ENCODE data around the gene ATP2B2.

Gene ATP2B2

GRCh38 chr3:10469441-10470119 is 35.8 kb downstream of the ATP2B2 start:
- no peak for DNase-seq (ENCODE audit: low read depth)

- DNase-seq (ENCODE audit: low read depth) = no peak
Measured at GRCh38 chr3:10468613-10469354, 36.6 kb downstream of the ATP2B2 start.

- DNase-seq (ENCODE audit: low read depth) = no peak
Measured at GRCh38 chr3:10467904-10468612, 37.3 kb downstream of the ATP2B2 start.

- DNase-seq (ENCODE audit: low read depth) = no peak
Measured at GRCh38 chr3:10467204-10467603, 38.2 kb downstream of the ATP2B2 start.

- no peak for DNase-seq (ENCODE audit: low read depth)
Measured at GRCh38 chr3:10466186-10466585, 39.2 kb downstream of the ATP2B2 start.

GRCh38 chr3:10465161-10465560 is 40.2 kb downstream of the ATP2B2 start:
- no peak for DNase-seq (ENCODE audit: low read depth)

GRCh38 chr3:10463533-10464434 is 41.6 kb downstream of the ATP2B2 start:
- DNase-seq (ENCODE audit: low read depth) = no peak

- no peak for DNase-seq (ENCODE audit: low read depth)
Measured at GRCh38 chr3:10462641-10463532, 42.5 kb downstream of the ATP2B2 start.

- no peak for DNase-seq (ENCODE audit: low read depth)
Measured at GRCh38 chr3:10460951-10461545, 44.3 kb downstream of the ATP2B2 start.

GRCh38 chr3:10459954-10460754 is 45.2 kb downstream of the ATP2B2 start:
- peak; percentile 14 for DNase-seq (ENCODE audit: low read depth)

GRCh38 chr3:10457560-10457959 is 47.8 kb downstream of the ATP2B2 start:
- no peak for DNase-seq (ENCODE audit: low read depth)

GRCh38 chr3:10456981-10457380 is 48.4 kb downstream of the ATP2B2 start:
- DNase-seq (ENCODE audit: low read depth) = no peak

- DNase-seq (ENCODE audit: low read depth) = no peak
Measured at GRCh38 chr3:10455545-10455914, 49.9 kb downstream of the ATP2B2 start.

GRCh38 chr3:10454907-10455544 is 50.4 kb downstream of the ATP2B2 start:
- no peak for DNase-seq (ENCODE audit: low read depth)

- DNase-seq (ENCODE audit: low read depth) = no peak
Measured at GRCh38 chr3:10453431-10454163, 51.8 kb downstream of the ATP2B2 start.

- no peak for DNase-seq (ENCODE audit: low read depth)
Measured at GRCh38 chr3:10450494-10451440, 54.6 kb downstream of the ATP2B2 start.

- no peak for DNase-seq (ENCODE audit: low read depth)
Measured at GRCh38 chr3:10449436-10449835, 56.0 kb downstream of the ATP2B2 start.

Data from HS-5 (cell line).